Stimulated activated naive CD8-positive, alpha-beta T cell treated with anti-CD3 and anti-CD28 coated beads, Interleukin-15, amount 100 ng/mL, for 72 hours (primary cell): ENCODE measurements around the gene BEGAIN.

ENCODE experiments used
- ATAC-seq: fragments of 150-1000 bp; cut with Tn5 transposase; 2 replicates; pipeline ENCODE4 v1.10.0; 2021; ENCODE audit warnings: mild to moderate bottlenecking, moderate library complexity
- DNase-seq, 2 donors: peaks; one replicate each; pipeline ENCODE4 v3.0.0; 2021 to 2022
- H3K27ac Mint-ChIP-seq, 2 donors: one replicate each; pipeline ENCODE4 v1.8.0; 2022; ENCODE audit warnings: mild to moderate bottlenecking in 2 of 2, mixed read lengths in 2 of 2, moderate library complexity in 2 of 2
- H3K27me3 Mint-ChIP-seq: one replicate; pipeline ENCODE4 v1.8.0; 2022; ENCODE audit warnings: mixed read lengths
- H3K4me1 Mint-ChIP-seq: one replicate; pipeline ENCODE4 v1.8.0; 2022; ENCODE audit warnings: mild to moderate bottlenecking, mixed read lengths
- H3K4me3 Mint-ChIP-seq, 2 donors: one replicate each; pipeline ENCODE4 v1.8.0; 2022; ENCODE audit warnings: mild to moderate bottlenecking in 2 of 2, mixed read lengths in 2 of 2, moderate library complexity in 1 of 2
- H3K9me3 Mint-ChIP-seq, 2 donors: one replicate each; pipeline ENCODE4 v1.8.0; 2022; ENCODE audit warnings: mixed read lengths in 2 of 2

Gene BEGAIN

GRCh38 chr14:100619396-100620254 lies 32.4 kb upstream of the BEGAIN start:
- Mint-ChIP-seq H3K27me3 (no peaks in the 10 kb centered on the region), H3K4me1 (peaks cover 19% of the 10 kb centered on the region), H3K9me3 (no peaks in the 10 kb centered on the region), H3K4me3 (no peak overlapping the region), H3K27ac (no peak overlapping the region)
- ATAC-seq = no peak
- no peak for DNase-seq

GRCh38 chr14:100618763-100619320 lies 31.6 kb upstream of the BEGAIN start:
- Mint-ChIP-seq H3K4me3 (no peak overlapping the region), H3K9me3 (no peaks in the 10 kb centered on the region), H3K4me1 (peaks cover 19% of the 10 kb centered on the region), H3K27ac (no peak overlapping the region), H3K27me3 (no peaks in the 10 kb centered on the region)
- no peak for ATAC-seq
- no peak for DNase-seq

- H3K9me3 Mint-ChIP-seq = no peaks in the 10 kb centered on the region
- H3K27me3 Mint-ChIP-seq = no peaks in the 10 kb centered on the region
- peaks cover 19% of the 10 kb centered on the region for H3K4me1 Mint-ChIP-seq
- H3K27ac Mint-ChIP-seq = peak overlapping the region; percentile 10 to 82
- H3K4me3 Mint-ChIP-seq = no peak overlapping the region
- DNase-seq (no peak), ATAC-seq (no peak)
These were observed 31.1 kb upstream of the BEGAIN start for GRCh38 chr14:100618318-100618693.

- no peak overlapping the region for H3K4me3 Mint-ChIP-seq
- DNase-seq (no peak), ATAC-seq (peak; percentile 48)
- H3K9me3 Mint-ChIP-seq = no peaks in the 10 kb centered on the region
- no peaks in the 10 kb centered on the region for H3K27me3 Mint-ChIP-seq
- peaks cover 19% of the 10 kb centered on the region for H3K4me1 Mint-ChIP-seq
- peak overlapping the region; percentile 59 to 67 for H3K27ac Mint-ChIP-seq
These were observed 30.4 kb upstream of the BEGAIN start for GRCh38 chr14:100617410-100618317.

GRCh38 chr14:100616854-100617409 lies 29.7 kb upstream of the BEGAIN start:
- Mint-ChIP-seq H3K4me3 (no peak overlapping the region), H3K9me3 (no peaks in the 10 kb centered on the region), H3K4me1 (peaks cover 19% of the 10 kb centered on the region), H3K27ac (peak overlapping the region; percentile 59 to 67), H3K27me3 (no peaks in the 10 kb centered on the region)
- ATAC-seq = peak; percentile 15
- DNase-seq = no peak

- H3K9me3 Mint-ChIP-seq = no peaks in the 10 kb centered on the region
- H3K4me3 Mint-ChIP-seq = no peak overlapping the region
- no peaks in the 10 kb centered on the region for H3K27me3 Mint-ChIP-seq
- ATAC-seq (no peak), DNase-seq (no peak)
- H3K27ac Mint-ChIP-seq = no peak overlapping the region
- H3K4me1 Mint-ChIP-seq = peaks cover 19% of the 10 kb centered on the region
These were observed 28.8 kb upstream of the BEGAIN start for GRCh38 chr14:100615736-100616695.

GRCh38 chr14:100614803-100615202 lies 27.6 kb upstream of the BEGAIN start:
- ATAC-seq = no peak
- no peak overlapping the region for H3K4me3 Mint-ChIP-seq

GRCh38 chr14:100612986-100613385 lies 25.8 kb upstream of the BEGAIN start:
- ATAC-seq (no peak), DNase-seq (no peak)
- H3K9me3 Mint-ChIP-seq = no peaks in the 10 kb centered on the region

More at GRCh38 chr14:100614803-100615202, 27.6 kb upstream of the BEGAIN start:
- H3K4me1 Mint-ChIP-seq = peaks cover 19% of the 10 kb centered on the region
- H3K27ac Mint-ChIP-seq = no peak overlapping the region
- no peaks in the 10 kb centered on the region for H3K9me3 Mint-ChIP-seq
- H3K27me3 Mint-ChIP-seq = no peaks in the 10 kb centered on the region
- no peak for DNase-seq

GRCh38 chr14:100611811-100612480 lies 24.7 kb upstream of the BEGAIN start:
- Mint-ChIP-seq H3K4me3 (no peak overlapping the region), H3K27ac (no peak overlapping the region), H3K9me3 (no peaks in the 10 kb centered on the region), H3K4me1 (peaks cover 1% of the 10 kb centered on the region), H3K27me3 (no peaks in the 10 kb centered on the region)
- no peak for DNase-seq
- ATAC-seq = no peak

More at GRCh38 chr14:100612986-100613385, 25.8 kb upstream of the BEGAIN start:
- peaks cover 11% of the 10 kb centered on the region for H3K4me1 Mint-ChIP-seq
- no peak overlapping the region for H3K27ac Mint-ChIP-seq
- no peaks in the 10 kb centered on the region for H3K27me3 Mint-ChIP-seq
- H3K4me3 Mint-ChIP-seq = no peak overlapping the region

- peaks cover 9% of the 10 kb centered on the region for H3K27me3 Mint-ChIP-seq
- DNase-seq (no peak), ATAC-seq (no peak)
- no peaks in the 10 kb centered on the region for H3K9me3 Mint-ChIP-seq
- H3K27ac Mint-ChIP-seq = no peak overlapping the region
- no peaks in the 10 kb centered on the region for H3K4me1 Mint-ChIP-seq
- no peak overlapping the region for H3K4me3 Mint-ChIP-seq
These were observed 23.4 kb upstream of the BEGAIN start for GRCh38 chr14:100610511-100611217.

- ATAC-seq = peak; percentile 12
- Mint-ChIP-seq H3K27me3 (peaks cover 10% of the 10 kb centered on the region), H3K9me3 (no peaks in the 10 kb centered on the region)
These were observed 22.7 kb upstream of the BEGAIN start for GRCh38 chr14:100609941-100610391.

GRCh38 chr14:100609331-100609870 lies 22.2 kb upstream of the BEGAIN start:
- H3K27ac Mint-ChIP-seq = no peak overlapping the region
- no peak overlapping the region for H3K4me3 Mint-ChIP-seq
- peaks cover 10% of the 10 kb centered on the region for H3K27me3 Mint-ChIP-seq
- no peak for DNase-seq
- H3K4me1 Mint-ChIP-seq = no peaks in the 10 kb centered on the region
- no peaks in the 10 kb centered on the region for H3K9me3 Mint-ChIP-seq
- no peak for ATAC-seq

More at GRCh38 chr14:100609941-100610391, 22.7 kb upstream of the BEGAIN start:
- Mint-ChIP-seq H3K27ac (no peak overlapping the region), H3K4me1 (no peaks in the 10 kb centered on the region), H3K4me3 (no peak overlapping the region)
- no peak for DNase-seq

GRCh38 chr14:100608586-100609330 lies 21.5 kb upstream of the BEGAIN start:
- no peaks in the 10 kb centered on the region for H3K4me1 Mint-ChIP-seq
- peaks cover 0 to 2% of the 10 kb centered on the region in 2 donors for H3K9me3 Mint-ChIP-seq
- ATAC-seq (no peak), DNase-seq (no peak)
- H3K4me3 Mint-ChIP-seq = no peak overlapping the region
- peaks cover 16% of the 10 kb centered on the region for H3K27me3 Mint-ChIP-seq
- no peak overlapping the region for H3K27ac Mint-ChIP-seq
